Measurements from ENCODE around the gene API5. TPM values are rescaled to one million over a fixed set of nuclear protein-coding genes. Genes with fewer than 3 reads are reported as not detected.

API5 gene
- total RNA-seq, 2 experiments from 2014 or later = 67.8 to 70.3 TPM

GRCh38 chr11:43381802-43382201 lies 70.0 kb downstream of the API5 start:
- peaks cover 49% of the 10 kb centered on the region for H3K36me3 Mint-ChIP-seq (ENCODE audit: low read depth)
- peaks cover 6% of the 10 kb centered on the region for H3K4me1 Mint-ChIP-seq (ENCODE audit: low read depth)
- H3K4me3 Mint-ChIP-seq = no peak overlapping the region
- no peak overlapping the region for H3K27ac Mint-ChIP-seq
- H3K36me3 ChIP-seq (ENCODE audit: insufficient read depth, low read length) = peaks cover 22% of the 10 kb centered on the region
- no peak overlapping the region for H3K27ac ChIP-seq (ENCODE audit: low read depth in 1 of 2, low read length in 2 of 2)
- H3K27me3 ChIP-seq (ENCODE audit: control insufficient read depth in 1 of 2, insufficient read depth in 2 of 2, low read length in 2 of 2) = no peaks in the 10 kb centered on the region
- no peaks in the 10 kb centered on the region for H3K9me3 Mint-ChIP-seq
- H3K4me3 ChIP-seq (ENCODE audit: low read length) = no peak overlapping the region
- TF ChIP-seq CTCF (IDR thresholded peaks at IDR 0.05) = no peak
- intact Hi-C loops (cut with DNase I, micrococcal nuclease) = no loop called here
- no peaks in the 10 kb centered on the region for H3K9me3 ChIP-seq (ENCODE audit: control insufficient read depth in 1 of 2, insufficient read depth in 1 of 2, low read length in 2 of 2)
- H3K27me3 Mint-ChIP-seq = no peaks in the 10 kb centered on the region
- ChIA-PET CTCF (interaction anchor here (1.4 kb wide), 1 partner anchor 9 kb away, joined by 3 read pairs; no protein-coding TSS in a partner anchor), POLR2A (no interaction called here)
- H3K4me1 ChIP-seq (ENCODE audit: insufficient read depth, low read length) = no peaks in the 10 kb centered on the region
- no peak for ATAC-seq (ENCODE audit: poor library complexity)
- no peak for DNase-seq

GRCh38 chr11:43382614-43383013 lies 70.8 kb downstream of the API5 start:
- Mint-ChIP-seq H3K36me3 (ENCODE audit: low read depth) (peaks cover 54% of the 10 kb centered on the region), H3K4me1 (ENCODE audit: low read depth) (peaks cover 5% of the 10 kb centered on the region), H3K4me3 (no peak overlapping the region), H3K9me3 (no peaks in the 10 kb centered on the region), H3K27me3 (no peaks in the 10 kb centered on the region), H3K27ac (no peak overlapping the region)
- Histone ChIP-seq H3K4me1 (ENCODE audit: insufficient read depth, low read length) (no peaks in the 10 kb centered on the region), H3K36me3 (ENCODE audit: insufficient read depth, low read length) (peaks cover 30% of the 10 kb centered on the region), H3K27ac (ENCODE audit: low read depth in 1 of 2, low read length in 2 of 2) (no peak overlapping the region), H3K9me3 (ENCODE audit: control insufficient read depth in 1 of 2, insufficient read depth in 1 of 2, low read length in 2 of 2) (no peaks in the 10 kb centered on the region), H3K27me3 (ENCODE audit: control insufficient read depth in 1 of 2, insufficient read depth in 2 of 2, low read length in 2 of 2) (no peaks in the 10 kb centered on the region), H3K4me3 (ENCODE audit: low read length) (no peak overlapping the region)
- intact Hi-C loops (cut with DNase I, micrococcal nuclease) = no loop called here
- ChIA-PET POLR2A (no interaction called here), CTCF (no interaction called here)
- TF ChIP-seq CTCF (IDR thresholded peaks at IDR 0.05) = no peak
- ATAC-seq (ENCODE audit: poor library complexity) = no peak
- no peak for DNase-seq

- Histone ChIP-seq H3K4me1 (ENCODE audit: insufficient read depth, low read length) (no peaks in the 10 kb centered on the region), H3K36me3 (ENCODE audit: insufficient read depth, low read length) (peaks cover 34% of the 10 kb centered on the region), H3K27ac (ENCODE audit: low read depth in 1 of 2, low read length in 2 of 2) (no peak overlapping the region), H3K4me3 (ENCODE audit: low read length) (no peak overlapping the region), H3K27me3 (ENCODE audit: control insufficient read depth in 1 of 2, insufficient read depth in 2 of 2, low read length in 2 of 2) (no peaks in the 10 kb centered on the region), H3K9me3 (ENCODE audit: control insufficient read depth in 1 of 2, insufficient read depth in 1 of 2, low read length in 2 of 2) (no peaks in the 10 kb centered on the region)
- Mint-ChIP-seq H3K36me3 (ENCODE audit: low read depth) (peaks cover 60% of the 10 kb centered on the region), H3K4me1 (ENCODE audit: low read depth) (no peaks in the 10 kb centered on the region), H3K4me3 (no peak overlapping the region), H3K27me3 (no peaks in the 10 kb centered on the region), H3K27ac (no peak overlapping the region), H3K9me3 (no peaks in the 10 kb centered on the region)
- ChIA-PET POLR2A (interaction anchor here (0.6 kb wide), 1 partner anchor 215 kb away, joined by 3 read pairs; no protein-coding TSS in a partner anchor), CTCF (no interaction called here)
- ATAC-seq (ENCODE audit: poor library complexity) (no peak), DNase-seq (no peak)
- intact Hi-C loops (cut with DNase I, micrococcal nuclease) = no loop called here
- no peak for TF ChIP-seq CTCF (IDR thresholded peaks at IDR 0.05)
These were observed 72.6 kb downstream of the API5 start for GRCh38 chr11:43384393-43384792.
